ENCODE measurements around the gene ANKFN1.

Gene ANKFN1

GRCh38 chr17:56167491-56167890 is 14.2 kb downstream of the ANKFN1 start:
- TF ChIP-seq CTCF (conservative IDR thresholded peaks at IDR 0.05; ENCODE audit: control insufficient read depth, insufficient read depth, low read depth, low read length) = no peak
- H3K4me3 ChIP-seq (ENCODE audit: control insufficient read depth, low read depth, low read length) = no peak overlapping the region
- no peak for DNase-seq (ENCODE audit: low read depth)

GRCh38 chr17:56169621-56170020 is 16.3 kb downstream of the ANKFN1 start:
- DNase-seq (ENCODE audit: low read depth) = no peak
- no peak overlapping the region for H3K4me3 ChIP-seq (ENCODE audit: control insufficient read depth, low read depth, low read length)
- TF ChIP-seq CTCF (conservative IDR thresholded peaks at IDR 0.05; ENCODE audit: control insufficient read depth, insufficient read depth, low read depth, low read length) = no peak

GRCh38 chr17:56171186-56171959 is 18.1 kb downstream of the ANKFN1 start:
- H3K4me3 ChIP-seq (ENCODE audit: control insufficient read depth, low read depth, low read length) = no peak overlapping the region
- peak; percentile 33 for DNase-seq (ENCODE audit: low read depth)
- no peak for TF ChIP-seq CTCF (conservative IDR thresholded peaks at IDR 0.05; ENCODE audit: control insufficient read depth, insufficient read depth, low read depth, low read length)

- DNase-seq (ENCODE audit: low read depth) = no peak
- no peak for TF ChIP-seq CTCF (conservative IDR thresholded peaks at IDR 0.05; ENCODE audit: control insufficient read depth, insufficient read depth, low read depth, low read length)
Observed at GRCh38 chr17:56172517-56172982, 19.3 kb downstream of the ANKFN1 start.

GRCh38 chr17:56173026-56173425 is 19.8 kb downstream of the ANKFN1 start:
- TF ChIP-seq CTCF (conservative IDR thresholded peaks at IDR 0.05; ENCODE audit: control insufficient read depth, insufficient read depth, low read depth, low read length) = no peak
- no peak overlapping the region for H3K4me3 ChIP-seq (ENCODE audit: control insufficient read depth, low read depth, low read length)
- DNase-seq (ENCODE audit: low read depth) = no peak

More at GRCh38 chr17:56172517-56172982, 19.3 kb downstream of the ANKFN1 start:
- H3K4me3 ChIP-seq (ENCODE audit: control insufficient read depth, low read depth, low read length) = no peak overlapping the region

- DNase-seq (ENCODE audit: low read depth) = peak; percentile 36
- no peak for TF ChIP-seq CTCF (conservative IDR thresholded peaks at IDR 0.05; ENCODE audit: control insufficient read depth, insufficient read depth, low read depth, low read length)
- no peak overlapping the region for H3K4me3 ChIP-seq (ENCODE audit: control insufficient read depth, low read depth, low read length)
Observed at GRCh38 chr17:56173958-56174835, 20.9 kb downstream of the ANKFN1 start.

Measured in fibroblast of mammary gland (primary cell).